Suprapubic skin (tissue), 4 donors: ENCODE data around the gene HLA-F. TPM values are rescaled to one million over a fixed set of nuclear protein-coding genes. Genes with fewer than 3 reads are reported as not detected.

Source experiments
- DNase-seq, 2 donors: peaks; one replicate each; pipeline ENCODE4 v3.0.0-alpha.2; 2019; ENCODE audit warnings: low spot score in 2 of 2
- H3K27ac ChIP-seq: fragments of 200-600 bp; sonication (generic); one replicate; pipeline ENCODE4 v1.5.1; 2019
- H3K27me3 ChIP-seq: fragments of 200-600 bp; sonication (generic); one replicate; pipeline ENCODE4 v1.5.1; 2019
- H3K36me3 ChIP-seq: fragments of 200-600 bp; sonication (generic); one replicate; pipeline ENCODE4 v1.5.1; 2019
- H3K4me1 ChIP-seq: fragments of 200-600 bp; sonication (generic); one replicate; pipeline ENCODE4 v1.5.1; 2019
- H3K4me3 ChIP-seq: fragments of 200-600 bp; sonication (generic); one replicate; pipeline ENCODE4 v1.5.1; 2019; ENCODE audit warnings: mild to moderate bottlenecking
- H3K9me3 ChIP-seq: fragments of 200-600 bp; sonication (generic); one replicate; pipeline ENCODE4 v1.5.1; 2019
- EP300 ChIP-seq: sonication (generic); formaldehyde crosslinking; IDR thresholded peaks from one replicate; pipeline ENCODE4 v1.6.1; 2017; ENCODE audit warnings: antibody characterized with exemption
- POLR2A ChIP-seq, 2 donors: fragments of 450-650 bp; IDR thresholded peaks; one replicate each; pipeline ENCODE4 v1.6.1; 2017; ENCODE audit warnings: antibody characterized with exemption in 2 of 2, mild to moderate bottlenecking in 2 of 2, moderate library complexity in 2 of 2
- POLR2AphosphoS5 ChIP-seq, 3 donors: sonication (generic); formaldehyde crosslinking; IDR thresholded peaks; one replicate each; pipeline ENCODE4 v1.6.1; 2017; ENCODE audit warnings: antibody characterized with exemption in 3 of 3
- WGBS: methylation state at CpG from one replicate; pipeline ENCODE4 v1.1.5; 2018; 5-methylcytosine and 5-hydroxymethylcytosine counted together
- total RNA-seq, 4 donors: library from RNA; depleted of rRNA; stranded (reverse); fragments of >200 nt; gene quantifications; one replicate each; pipeline ENCODE4 v1.1.0, GENCODE V29; 2016
- TF ChIP-seq, protein P1 (sequence below), 2 donors: fragments of 200-600 bp in 1 of 2; fragments of 450-650 bp in 1 of 2; sonication (generic) in 1 of 2; IDR thresholded peaks; one replicate each; pipeline ENCODE4 v1.5.1; 2016 to 2019; ENCODE audit warnings: antibody characterized with exemption in 2 of 2, mild to moderate bottlenecking in 1 of 2, moderate library complexity in 1 of 2

HLA-F gene
- total RNA-seq, 4 donors from 2014 or later = 25.6 to 162 (median 62.2) TPM

- no peaks in the 10 kb centered on the region for H3K9me3 ChIP-seq
- no peak overlapping the region for H3K27ac ChIP-seq
- 92% methylated on average over 7 of the region's 8 CpGs for WGBS
- H3K4me3 ChIP-seq = no peak overlapping the region
- no peak for DNase-seq
- no peaks in the 10 kb centered on the region for H3K36me3 ChIP-seq
- no peaks in the 10 kb centered on the region for H3K4me1 ChIP-seq
- TF ChIP-seq POLR2A (IDR thresholded peaks at IDR 0.05) (no peak), EP300 (no peak), POLR2AphosphoS5 (IDR thresholded peaks at IDR 0.05) (no peak)
- TF ChIP-seq, protein P1, sequence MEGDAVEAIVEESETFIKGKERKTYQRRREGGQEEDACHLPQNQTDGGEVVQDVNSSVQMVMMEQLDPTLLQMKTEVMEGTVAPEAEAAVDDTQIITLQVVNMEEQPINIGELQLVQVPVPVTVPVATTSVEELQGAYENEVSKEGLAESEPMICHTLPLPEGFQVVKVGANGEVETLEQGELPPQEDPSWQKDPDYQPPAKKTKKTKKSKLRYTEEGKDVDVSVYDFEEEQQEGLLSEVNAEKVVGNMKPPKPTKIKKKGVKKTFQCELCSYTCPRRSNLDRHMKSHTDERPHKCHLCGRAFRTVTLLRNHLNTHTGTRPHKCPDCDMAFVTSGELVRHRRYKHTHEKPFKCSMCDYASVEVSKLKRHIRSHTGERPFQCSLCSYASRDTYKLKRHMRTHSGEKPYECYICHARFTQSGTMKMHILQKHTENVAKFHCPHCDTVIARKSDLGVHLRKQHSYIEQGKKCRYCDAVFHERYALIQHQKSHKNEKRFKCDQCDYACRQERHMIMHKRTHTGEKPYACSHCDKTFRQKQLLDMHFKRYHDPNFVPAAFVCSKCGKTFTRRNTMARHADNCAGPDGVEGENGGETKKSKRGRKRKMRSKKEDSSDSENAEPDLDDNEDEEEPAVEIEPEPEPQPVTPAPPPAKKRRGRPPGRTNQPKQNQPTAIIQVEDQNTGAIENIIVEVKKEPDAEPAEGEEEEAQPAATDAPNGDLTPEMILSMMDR (IDR thresholded peaks at IDR 0.05) = no peak
- H3K27me3 ChIP-seq = peaks cover 11% of the 10 kb centered on the region
These were observed 12.8 kb upstream of the HLA-F start for GRCh38 chr6:29710281-29710941.

- Histone ChIP-seq H3K4me1 (peaks cover 18% of the 10 kb centered on the region), H3K9me3 (no peaks in the 10 kb centered on the region), H3K27me3 (no peaks in the 10 kb centered on the region), H3K27ac (no peak overlapping the region), H3K4me3 (no peak overlapping the region), H3K36me3 (no peaks in the 10 kb centered on the region)
- TF ChIP-seq, protein P1 (IDR thresholded peaks at IDR 0.05) = no peak
- no peak for TF ChIP-seq EP300
- TF ChIP-seq POLR2AphosphoS5 (IDR thresholded peaks at IDR 0.05) = no peak
- no peak for TF ChIP-seq POLR2A (IDR thresholded peaks at IDR 0.05)
- DNase-seq = no peak
- WGBS = 45% methylated on average over 2 of the region's 2 CpGs
These were observed 2.4 kb upstream of the HLA-F start for GRCh38 chr6:29720863-29721262.

GRCh38 chr6:29723666-29724588 lies 693 bp downstream of the HLA-F start:
- TF ChIP-seq POLR2AphosphoS5 (IDR thresholded peaks at IDR 0.05) = no peak
- TF ChIP-seq, protein P1 (IDR thresholded peaks at IDR 0.05) = no peak
- TF ChIP-seq POLR2A (IDR thresholded peaks at IDR 0.05) = no peak
- TF ChIP-seq EP300 = no peak
- no peaks in the 10 kb centered on the region for H3K27me3 ChIP-seq
- 28% methylated on average over 23 of the region's 76 CpGs for WGBS
- peak overlapping the region; percentile 75 for H3K4me3 ChIP-seq
- peaks cover 18% of the 10 kb centered on the region for H3K36me3 ChIP-seq
- H3K4me1 ChIP-seq = peaks cover 22% of the 10 kb centered on the region
- no peaks in the 10 kb centered on the region for H3K9me3 ChIP-seq
- peak overlapping the region; percentile 85 for H3K27ac ChIP-seq
- peak in 1 of 2 donors; percentile 78 for DNase-seq

GRCh38 chr6:29724937-29725869 lies 2.0 kb downstream of the HLA-F start:
- Histone ChIP-seq H3K27ac (no peak overlapping the region), H3K9me3 (no peaks in the 10 kb centered on the region), H3K4me3 (peak overlapping the region; percentile 75), H3K27me3 (no peaks in the 10 kb centered on the region), H3K36me3 (peaks cover 18% of the 10 kb centered on the region), H3K4me1 (peaks cover 22% of the 10 kb centered on the region)
- DNase-seq = no peak
- 68% methylated on average over 6 of the region's 11 CpGs for WGBS
- TF ChIP-seq, protein P1 (IDR thresholded peaks at IDR 0.05) = no peak
- TF ChIP-seq POLR2AphosphoS5 (IDR thresholded peaks at IDR 0.05) (no peak), POLR2A (IDR thresholded peaks at IDR 0.05) (no peak), EP300 (no peak)
